Fibroblast of the aortic adventitia (primary cell): ENCODE measurements around the gene OPA1. TPM values are rescaled to one million over a fixed set of nuclear protein-coding genes. Genes with fewer than 3 reads are reported as not detected.
A peak's percentile ranks its signal among the peaks of the same experiment; 100 is the strongest.

Experiments used
- DNase-seq: peaks from one replicate; pipeline ENCODE4 v3.0.0-alpha.2; 2010; ENCODE audit warnings: low read depth
- H3K4me3 ChIP-seq: 2 replicates; pipeline ENCODE4 v1.5.1; 2011; ENCODE audit warnings: low read depth, mild to moderate bottlenecking, control low read depth, low read length, moderate library complexity
- total RNA-seq: library from RNA; depleted of rRNA; stranded (reverse); fragments of >200 nt; gene quantifications from 2 replicates; pipeline ENCODE4 v1.2.3, GENCODE V29; 2012; ENCODE audit warnings: low replicate concordance
- TF ChIP-seq, protein P1 (sequence below): IDR thresholded peaks from 2 replicates; pipeline ENCODE4 v1.5.1; 2011; ENCODE audit warnings: mild to moderate bottlenecking, low read length, control low read depth, inconsistent platforms; ENCODE audit not compliant: insufficient read depth

OPA1 gene
- total RNA-seq, 1 donor, result 53.0 TPM

DNA sequence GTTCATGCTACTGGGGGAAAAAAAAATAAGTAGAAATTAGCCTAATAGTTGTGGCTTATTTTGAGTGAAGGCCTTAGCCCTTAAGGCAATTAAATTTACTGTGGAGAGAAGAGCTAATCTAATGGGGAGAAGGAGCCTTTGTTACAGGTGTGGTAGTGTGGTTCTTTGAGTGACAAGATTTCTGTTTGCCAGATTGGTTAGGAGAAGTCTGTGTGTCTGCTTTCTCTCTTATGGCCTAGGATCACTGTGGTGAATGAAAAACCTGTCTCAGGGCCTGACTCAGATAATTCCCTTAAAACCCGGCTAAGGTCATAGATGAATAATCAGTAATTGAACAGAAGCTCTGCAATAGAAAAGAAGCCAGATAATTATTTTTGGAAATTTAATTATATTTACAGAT, 27.0 kb downstream of the OPA1 start:
- DNase-seq, result no peak
- TF ChIP-seq, protein P1, sequence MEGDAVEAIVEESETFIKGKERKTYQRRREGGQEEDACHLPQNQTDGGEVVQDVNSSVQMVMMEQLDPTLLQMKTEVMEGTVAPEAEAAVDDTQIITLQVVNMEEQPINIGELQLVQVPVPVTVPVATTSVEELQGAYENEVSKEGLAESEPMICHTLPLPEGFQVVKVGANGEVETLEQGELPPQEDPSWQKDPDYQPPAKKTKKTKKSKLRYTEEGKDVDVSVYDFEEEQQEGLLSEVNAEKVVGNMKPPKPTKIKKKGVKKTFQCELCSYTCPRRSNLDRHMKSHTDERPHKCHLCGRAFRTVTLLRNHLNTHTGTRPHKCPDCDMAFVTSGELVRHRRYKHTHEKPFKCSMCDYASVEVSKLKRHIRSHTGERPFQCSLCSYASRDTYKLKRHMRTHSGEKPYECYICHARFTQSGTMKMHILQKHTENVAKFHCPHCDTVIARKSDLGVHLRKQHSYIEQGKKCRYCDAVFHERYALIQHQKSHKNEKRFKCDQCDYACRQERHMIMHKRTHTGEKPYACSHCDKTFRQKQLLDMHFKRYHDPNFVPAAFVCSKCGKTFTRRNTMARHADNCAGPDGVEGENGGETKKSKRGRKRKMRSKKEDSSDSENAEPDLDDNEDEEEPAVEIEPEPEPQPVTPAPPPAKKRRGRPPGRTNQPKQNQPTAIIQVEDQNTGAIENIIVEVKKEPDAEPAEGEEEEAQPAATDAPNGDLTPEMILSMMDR, result no peak

DNA sequence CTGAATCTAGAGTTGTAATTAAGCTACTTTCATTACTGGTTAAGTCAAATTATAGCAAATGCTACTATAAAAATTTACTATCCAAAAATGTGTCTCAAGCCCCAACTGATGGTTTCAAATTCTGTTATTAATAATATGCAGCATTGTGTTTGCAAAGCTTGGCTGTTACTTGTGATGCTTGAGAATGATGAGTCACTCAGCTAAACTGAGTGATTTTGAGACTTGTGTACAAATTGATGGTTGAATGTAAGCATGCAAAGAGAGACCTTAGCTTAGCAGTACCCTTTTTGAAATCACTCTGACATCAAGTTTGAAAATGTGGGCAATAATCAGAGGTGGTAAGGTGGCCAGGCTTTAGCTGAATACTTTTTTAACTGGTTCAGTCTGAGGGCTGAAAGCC, 27.6 kb downstream of the OPA1 start:
- H3K4me3 ChIP-seq, result no peak overlapping the region
- DNase-seq, result peak; percentile 30
- TF ChIP-seq, protein P1, result no peak

More for the DNA sequence above, 27.0 kb downstream of the OPA1 start:
- no peak overlapping the region for H3K4me3 ChIP-seq

DNA sequence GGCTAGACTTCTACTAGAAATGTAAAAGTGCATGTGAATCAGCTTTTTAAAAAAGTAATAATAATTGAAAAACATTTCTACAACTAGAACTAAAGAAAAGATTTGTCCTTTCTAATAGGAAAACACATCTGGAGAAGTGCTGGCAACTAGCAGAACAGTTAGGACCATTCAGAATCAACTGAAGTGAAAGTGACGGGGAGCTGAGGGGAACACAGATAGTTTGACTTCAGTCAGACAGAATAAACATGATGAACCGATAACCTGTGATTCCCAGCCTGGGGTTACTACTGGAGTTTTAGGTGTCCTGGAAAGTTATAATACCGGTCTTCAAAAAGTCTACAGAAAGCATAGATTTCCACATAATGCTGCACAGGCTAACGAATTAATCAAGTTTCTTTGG, 28.1 kb downstream of the OPA1 start:
- no peak for DNase-seq

DNA sequence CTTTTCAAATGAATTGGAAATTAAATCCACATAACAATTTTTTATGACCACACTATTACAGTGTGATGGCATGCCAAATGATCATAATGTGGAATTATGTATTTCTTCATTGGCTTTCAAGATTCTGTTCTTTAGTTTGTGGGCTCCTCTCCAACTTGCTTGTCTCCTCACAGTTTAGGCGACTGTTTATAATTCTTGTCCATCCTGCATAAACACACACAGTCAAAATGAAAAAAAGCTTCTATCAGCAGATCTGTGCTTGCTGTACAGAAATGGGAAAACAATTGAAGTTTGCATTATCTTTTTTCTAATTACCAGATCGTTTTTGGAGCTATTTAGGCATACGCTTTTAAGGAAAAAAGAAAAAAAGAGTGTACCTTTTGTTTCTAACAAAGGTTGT, 37.0 kb downstream of the OPA1 start:
- no peak for DNase-seq
- no peak overlapping the region for H3K4me3 ChIP-seq
- TF ChIP-seq, protein P1, result no peak

More for the DNA sequence above, 28.1 kb downstream of the OPA1 start:
- TF ChIP-seq, protein P1, result no peak
- H3K4me3 ChIP-seq, result no peak overlapping the region

DNA sequence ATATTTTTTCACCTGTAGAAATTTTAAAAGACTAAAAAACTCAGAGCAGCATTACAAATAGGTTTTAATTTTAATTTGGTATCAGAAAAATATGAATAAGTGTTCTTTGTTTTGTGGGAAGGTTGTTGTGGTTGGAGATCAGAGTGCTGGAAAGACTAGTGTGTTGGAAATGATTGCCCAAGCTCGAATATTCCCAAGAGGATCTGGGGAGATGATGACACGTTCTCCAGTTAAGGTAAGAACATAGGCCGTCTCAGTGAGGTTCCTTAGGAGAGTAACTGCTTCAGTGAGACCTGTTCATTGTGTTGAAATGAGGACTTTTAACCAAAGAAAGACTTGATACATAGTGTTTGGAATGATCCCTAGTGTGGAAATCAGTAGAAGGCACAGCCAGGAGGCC, 44.8 kb downstream of the OPA1 start:
- no peak overlapping the region for H3K4me3 ChIP-seq
- TF ChIP-seq, protein P1, result no peak
- DNase-seq, result no peak

DNA sequence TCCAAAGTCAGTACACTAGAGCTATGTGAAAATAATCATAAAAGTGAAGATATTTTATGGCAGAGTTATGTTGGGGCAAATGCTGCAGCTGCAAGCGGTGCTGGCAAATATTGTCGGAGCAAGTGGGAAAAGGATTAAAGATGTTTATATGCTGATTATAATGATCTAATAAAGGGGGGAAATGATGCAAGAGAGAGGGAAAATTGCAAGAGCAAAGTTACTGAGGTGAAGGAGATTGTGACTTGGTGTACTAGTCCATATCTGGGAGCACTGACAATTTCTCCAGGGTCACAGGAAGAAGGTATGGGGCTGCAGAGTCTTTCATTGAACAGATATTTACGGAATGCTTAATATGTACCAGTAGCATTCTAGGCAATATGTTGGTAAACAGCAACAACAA, 45.8 kb downstream of the OPA1 start:
- TF ChIP-seq, protein P1, result no peak
- H3K4me3 ChIP-seq, result no peak overlapping the region
- no peak for DNase-seq

DNA sequence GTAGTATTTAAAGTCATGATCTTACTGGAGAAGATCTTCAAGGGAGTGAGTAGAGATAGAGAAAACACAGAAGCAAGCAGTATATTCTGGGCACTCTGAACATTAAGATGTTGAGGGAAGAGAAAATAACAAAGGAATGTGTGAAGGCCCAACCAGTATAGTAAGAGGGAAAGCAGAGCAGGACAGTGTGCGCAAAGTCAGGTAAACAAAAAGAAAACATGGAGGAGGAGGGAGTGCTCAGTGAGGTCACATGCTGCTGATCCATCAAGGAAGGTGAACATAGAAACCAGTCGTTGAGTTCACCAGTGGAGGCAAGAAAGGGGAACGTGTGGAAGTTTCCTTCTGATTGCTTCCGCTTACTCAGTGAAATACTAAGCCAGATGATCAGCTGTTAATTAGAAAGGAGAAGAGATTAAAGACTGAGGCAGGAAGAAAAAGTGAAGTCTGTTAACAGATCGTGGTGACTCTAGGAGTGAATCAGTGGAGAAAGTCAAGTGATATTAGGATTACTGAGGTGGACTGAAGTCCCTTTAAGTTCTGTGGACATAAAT, 47.2 kb downstream of the OPA1 start:
- H3K4me3 ChIP-seq, result no peak overlapping the region
- TF ChIP-seq, protein P1, result no peak

More for the DNA sequence above, 47.2 kb downstream of the OPA1 start:
- no peak for DNase-seq
